Loucy (cell line): ENCODE measurements around the gene LSM12.

Experiments used
- H2AFZ ChIP-seq: fragments of 200-600 bp; sonication (generic); 2 replicates; pipeline ENCODE4 v1.6.0; 2016; ENCODE audit warnings: antibody characterized with exemption, mild to moderate bottlenecking, low read length, moderate library complexity
- H3F3A ChIP-seq: fragments of 200-600 bp; 2 replicates; pipeline ENCODE4 v1.6.0; 2016; ENCODE audit warnings: antibody characterized with exemption, low read depth, mild to moderate bottlenecking
- H3K27me3 ChIP-seq: fragments of 200-600 bp; sonication (generic); 2 replicates; pipeline ENCODE4 v1.6.1; 2014; ENCODE audit warnings: low read length, mild to moderate bottlenecking; ENCODE audit not compliant: insufficient read depth, poor library complexity, severe bottlenecking
- H3K36me3 ChIP-seq: fragments of 200-600 bp; sonication (generic); 2 replicates; pipeline ENCODE4 v1.6.1; 2016; ENCODE audit warnings: low read length; ENCODE audit not compliant: insufficient read depth
- H3K4me1 ChIP-seq: fragments of 200-600 bp; sonication (generic); 2 replicates; pipeline ENCODE4 v1.5.1; 2014; ENCODE audit warnings: low read length, mild to moderate bottlenecking; ENCODE audit not compliant: insufficient read depth, poor library complexity, severe bottlenecking
- H3K4me2 ChIP-seq: fragments of 200-600 bp; sonication (generic); 2 replicates; pipeline ENCODE4 v1.6.0; 2014; ENCODE audit warnings: antibody characterized with exemption, low read length, low read depth, mild to moderate bottlenecking; ENCODE audit not compliant: poor library complexity, severe bottlenecking
- H3K4me3 ChIP-seq: fragments of 200-600 bp; sonication (generic); 2 replicates; pipeline ENCODE4 v1.5.1; 2014; ENCODE audit warnings: low read length, mild to moderate bottlenecking, mixed read lengths; ENCODE audit not compliant: poor library complexity, severe bottlenecking
- H3K79me2 ChIP-seq: fragments of 200-600 bp; sonication (generic); 2 replicates; pipeline ENCODE4 v1.6.1; 2014; ENCODE audit warnings: low read length; ENCODE audit not compliant: insufficient read depth
- H3K9ac ChIP-seq: fragments of 200-600 bp; sonication (generic); 2 replicates; pipeline ENCODE4 v1.6.0; 2014; ENCODE audit warnings: mild to moderate bottlenecking, low read depth, low read length, moderate library complexity; ENCODE audit not compliant: poor library complexity, severe bottlenecking
- H3K9me2 ChIP-seq: fragments of 200-600 bp; sonication (generic); replicated peaks from 2 replicates; pipeline ENCODE4 v1.6.1; 2016; ENCODE audit warnings: low read depth, low read length, mixed read lengths
- H3K9me3 ChIP-seq: fragments of 200-600 bp; sonication (generic); 2 replicates; pipeline ENCODE4 v1.6.1; 2014; ENCODE audit warnings: mild to moderate bottlenecking, antibody characterized with exemption, low read length, low read depth; ENCODE audit not compliant: insufficient read depth
- H4K20me1 ChIP-seq: fragments of 200-600 bp; sonication (generic); 2 replicates; pipeline ENCODE4 v1.6.0; 2014; ENCODE audit warnings: antibody characterized with exemption, low read length, mild to moderate bottlenecking; ENCODE audit not compliant: insufficient read depth, poor library complexity, severe bottlenecking
- CTCF ChIP-seq: fragments of 200-600 bp; sonication (generic); conservative IDR thresholded peaks from 2 replicates; pipeline ENCODE4 v1.5.1; 2014; ENCODE audit warnings: mild to moderate bottlenecking, antibody characterized with exemption, low read length
- EZH2phosphoT487 ChIP-seq: fragments of 200-600 bp; IDR thresholded peaks from 2 replicates; pipeline ENCODE4 v1.6.1; 2018; ENCODE audit warnings: antibody characterized with exemption, mild to moderate bottlenecking, moderate library complexity, borderline replicate concordance

LSM12 gene

GRCh38 chr17:44097110-44097958 is 30.9 kb upstream of the LSM12 start:
- no peaks in the 10 kb centered on the region for H3F3A ChIP-seq
- no peak overlapping the region for H3K4me2 ChIP-seq
- peaks cover 6% of the 10 kb centered on the region for H4K20me1 ChIP-seq
- peaks cover 2% of the 10 kb centered on the region; the same call in 1 of the 2 replicates for H3K36me3 ChIP-seq
- peaks cover 19% of the 10 kb centered on the region; the same call in 1 of the 2 replicates for H3K79me2 ChIP-seq
- H3K27me3 ChIP-seq = no peaks in the 10 kb centered on the region
- no peak overlapping the region for H3K9ac ChIP-seq
- H3K4me3 ChIP-seq = no peak overlapping the region
- H3K4me1 ChIP-seq = peaks cover 28% of the 10 kb centered on the region
- no peaks in the 10 kb centered on the region for H3K9me3 ChIP-seq
- H2AFZ ChIP-seq = no peak overlapping the region
- TF ChIP-seq CTCF (no peak), EZH2phosphoT487 (no peak)
- no peaks in the 10 kb centered on the region for H3K9me2 ChIP-seq

GRCh38 chr17:44095647-44096496 is 29.4 kb upstream of the LSM12 start:
- peak overlapping the region; percentile 57 for H3K4me2 ChIP-seq
- peak overlapping the region; percentile 66 for H3K9ac ChIP-seq
- H3K27me3 ChIP-seq = no peaks in the 10 kb centered on the region
- peaks cover 17% of the 10 kb centered on the region; the same call in 1 of the 2 replicates for H3K36me3 ChIP-seq
- no peaks in the 10 kb centered on the region for H3K9me3 ChIP-seq
- TF ChIP-seq EZH2phosphoT487 (no peak), CTCF (no peak)
- peaks cover 6% of the 10 kb centered on the region for H4K20me1 ChIP-seq
- peak overlapping the region; percentile 66 for H3K4me3 ChIP-seq
- H3K9me2 ChIP-seq = no peaks in the 10 kb centered on the region
- no peaks in the 10 kb centered on the region for H3F3A ChIP-seq
- peaks cover 28% of the 10 kb centered on the region for H3K4me1 ChIP-seq
- H3K79me2 ChIP-seq = peaks cover 15% of the 10 kb centered on the region; the same call in 1 of the 2 replicates
- no peak overlapping the region for H2AFZ ChIP-seq

- peaks cover 28% of the 10 kb centered on the region for H3K4me1 ChIP-seq
- H2AFZ ChIP-seq = no peak overlapping the region
- no peaks in the 10 kb centered on the region for H3K9me3 ChIP-seq
- no peaks in the 10 kb centered on the region for H3F3A ChIP-seq
- peaks cover 18% of the 10 kb centered on the region; the same call in 1 of the 2 replicates for H3K36me3 ChIP-seq
- no peaks in the 10 kb centered on the region for H3K9me2 ChIP-seq
- H3K27me3 ChIP-seq = no peaks in the 10 kb centered on the region
- peak overlapping the region; percentile 57 for H3K4me2 ChIP-seq
- peak overlapping the region; percentile 66 for H3K9ac ChIP-seq
- peaks cover 6% of the 10 kb centered on the region for H4K20me1 ChIP-seq
- peaks cover 15% of the 10 kb centered on the region; the same call in 1 of the 2 replicates for H3K79me2 ChIP-seq
- H3K4me3 ChIP-seq = peak overlapping the region; percentile 66
- TF ChIP-seq CTCF = no peak
- no peak for TF ChIP-seq EZH2phosphoT487
Measured at GRCh38 chr17:44095388-44095646, 28.8 kb upstream of the LSM12 start.
